GM19438 (cell line): ENCODE measurements around the gene IYD.

Experiments
- ATAC-seq: cut with Tn5 transposase; IDR thresholded peaks from one replicate; pipeline ENCODE4 v1.9.1; 2021; ENCODE audit warnings: low read depth; ENCODE audit not compliant: unreplicated experiment

The IYD gene

DNA sequence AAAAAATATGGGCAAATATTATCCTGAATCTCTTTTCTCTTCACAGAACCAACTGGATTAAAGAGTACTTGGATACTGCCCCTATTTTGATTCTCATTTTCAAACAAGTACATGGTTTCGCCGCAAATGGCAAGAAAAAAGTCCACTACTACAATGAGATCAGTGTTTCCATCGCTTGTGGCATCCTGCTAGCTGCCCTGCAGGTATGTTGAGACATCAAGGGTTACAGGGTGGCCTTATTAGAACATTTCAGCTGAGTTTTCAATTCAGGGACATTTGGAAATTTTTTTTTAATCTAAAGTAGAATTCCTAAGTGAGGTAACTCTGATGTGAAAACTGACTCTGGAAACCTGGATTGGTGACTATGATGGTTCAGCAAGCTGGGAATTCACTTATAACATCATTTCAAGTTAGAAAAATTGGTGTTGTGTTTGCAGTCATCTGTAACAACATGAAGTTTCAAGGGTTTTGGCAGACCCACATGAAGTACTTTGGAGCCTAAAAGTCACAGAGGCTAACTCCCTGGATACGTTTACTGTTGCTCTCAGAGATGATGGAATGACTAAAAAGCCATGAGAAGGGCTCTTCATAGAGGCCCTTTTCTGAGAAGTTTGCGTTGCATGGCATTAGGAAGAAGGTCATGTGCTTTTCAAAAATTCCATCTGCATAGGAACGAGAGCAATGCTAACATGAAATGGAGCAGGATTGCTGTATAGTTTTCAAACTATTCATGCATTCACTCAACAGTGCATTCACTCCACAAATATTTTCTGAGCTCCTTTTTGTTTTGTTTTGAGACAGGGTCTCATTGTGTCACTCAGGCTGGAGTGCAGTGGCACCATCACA is 25.5 kb downstream of the IYD start:
- no peak for ATAC-seq

DNA sequence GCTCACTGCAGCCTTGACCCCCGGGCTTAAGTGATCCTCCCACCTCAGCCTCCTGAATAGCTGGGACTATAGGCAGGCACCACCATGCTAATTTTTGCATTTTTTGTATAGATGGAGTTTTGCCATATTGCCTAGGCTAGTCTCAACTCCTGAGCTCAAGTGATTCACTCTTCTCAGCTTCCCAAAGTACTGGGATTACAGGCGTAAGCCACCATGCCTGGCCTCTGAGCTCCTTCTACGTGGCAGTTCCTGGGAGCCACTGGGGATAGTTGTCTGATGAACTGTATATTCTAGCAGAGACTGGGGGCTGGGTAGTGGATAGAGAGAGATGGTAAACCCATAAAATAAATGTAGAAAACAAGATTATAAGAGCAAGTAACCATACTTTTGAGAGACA is 26.1 kb downstream of the IYD start:
- ATAC-seq: no peak

DNA sequence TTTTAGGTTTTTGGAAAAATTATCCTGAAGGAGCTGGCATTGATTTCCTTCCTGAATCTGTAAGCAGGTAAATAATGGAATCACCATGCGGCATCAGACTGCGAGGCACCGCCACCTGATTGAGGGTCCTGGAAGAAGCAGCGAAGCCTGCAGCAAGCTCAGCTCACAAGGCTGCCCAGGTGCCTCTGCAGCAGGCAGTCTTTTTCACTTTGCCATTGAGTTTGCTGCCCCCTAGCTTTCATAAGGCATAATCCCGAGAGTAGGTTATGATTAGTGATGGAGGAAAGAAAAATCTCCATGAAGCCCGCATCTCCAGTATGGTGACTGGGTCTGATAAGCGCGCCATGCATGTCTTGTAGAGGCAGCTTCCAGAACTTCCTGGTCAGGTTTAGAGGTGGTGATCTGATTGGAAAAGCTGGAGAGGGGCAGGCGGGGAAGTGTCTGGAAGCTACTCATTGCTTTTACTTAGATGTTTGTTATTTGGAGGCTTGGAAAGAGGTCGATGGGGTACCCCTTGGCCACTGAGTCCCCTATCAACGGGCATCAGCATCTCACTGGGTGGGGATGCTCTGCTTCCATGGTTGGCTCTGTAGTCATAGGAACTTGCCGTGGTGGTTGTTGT is 26.7 kb downstream of the IYD start:
- peak; percentile 64 for ATAC-seq

DNA sequence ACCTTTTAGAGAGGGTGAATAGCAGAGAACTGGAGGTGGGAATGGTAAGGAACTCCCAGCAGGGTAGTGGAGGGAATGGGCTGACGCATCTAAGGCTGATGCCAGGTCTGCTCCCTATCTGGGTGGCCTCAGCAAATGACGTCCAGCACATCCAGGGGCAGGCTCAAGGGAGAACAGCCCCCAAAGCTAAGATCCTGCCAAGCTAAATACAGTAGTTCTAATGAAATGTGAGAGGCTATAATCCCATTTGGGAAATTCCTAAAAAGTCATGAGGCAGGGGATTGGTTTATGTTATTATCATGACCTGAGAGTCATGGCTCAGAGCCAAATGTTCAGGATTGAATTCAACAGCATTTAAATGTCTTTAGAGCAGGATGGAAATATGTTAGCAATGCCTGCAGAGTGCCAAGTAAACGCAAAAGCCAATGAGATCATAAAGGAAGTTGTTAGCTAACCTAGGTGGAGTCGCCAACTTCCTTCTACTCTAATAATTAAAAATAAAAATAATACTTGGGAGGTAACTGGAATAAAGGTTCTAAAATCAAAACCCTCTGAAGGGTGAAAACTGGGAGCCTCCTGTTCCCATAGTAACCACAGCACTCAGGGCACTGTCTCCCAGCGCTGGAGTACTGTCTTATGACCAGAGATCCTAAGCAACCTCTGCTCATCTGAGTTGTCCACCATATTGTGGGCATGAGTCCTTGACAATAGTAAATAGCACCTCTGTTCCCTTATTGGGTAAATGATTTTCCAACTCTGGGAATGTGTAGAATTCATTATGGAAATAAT is 34.8 kb downstream of the IYD start:
- ATAC-seq: no peak

DNA sequence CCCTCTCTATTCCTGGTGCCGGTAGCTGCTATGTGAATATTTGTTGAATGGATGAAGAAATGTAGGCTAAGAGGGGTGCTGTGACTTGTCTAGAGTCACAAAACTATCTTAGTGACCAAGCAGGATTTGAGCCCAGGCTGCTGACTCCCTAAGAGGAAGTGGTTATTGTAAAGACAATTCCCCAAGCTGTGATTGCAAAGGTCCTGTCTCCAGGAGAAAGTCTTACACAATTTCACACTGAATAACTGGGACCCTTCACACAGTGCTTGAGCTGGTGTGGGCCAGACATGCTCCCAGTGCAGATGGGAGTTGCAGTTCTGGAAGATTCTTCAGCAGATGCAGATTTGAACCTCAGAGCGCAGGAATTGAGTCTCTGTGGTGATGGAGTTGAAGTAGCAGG is 38.1 kb downstream of the IYD start:
- ATAC-seq: no peak

DNA sequence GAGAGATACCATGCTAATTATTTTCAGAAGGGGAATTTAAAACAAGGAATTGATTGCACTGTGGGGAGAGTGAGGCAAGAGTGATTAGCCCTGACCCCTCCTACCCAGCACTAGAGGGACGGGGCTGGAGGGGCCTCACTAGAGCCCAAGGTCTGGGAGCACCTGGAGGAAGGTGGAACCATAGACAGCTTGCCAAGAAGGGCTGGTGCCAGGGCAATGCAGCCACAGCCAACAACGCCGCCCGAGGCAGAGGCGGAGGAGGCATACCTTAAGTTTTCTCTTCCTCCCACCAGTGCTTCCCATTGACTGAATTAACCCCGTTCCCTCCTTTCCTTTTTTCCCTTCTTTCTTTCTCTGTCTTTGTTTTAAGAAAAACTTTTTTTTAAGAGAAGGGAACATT is 40.0 kb downstream of the IYD start:
- no peak for ATAC-seq

DNA sequence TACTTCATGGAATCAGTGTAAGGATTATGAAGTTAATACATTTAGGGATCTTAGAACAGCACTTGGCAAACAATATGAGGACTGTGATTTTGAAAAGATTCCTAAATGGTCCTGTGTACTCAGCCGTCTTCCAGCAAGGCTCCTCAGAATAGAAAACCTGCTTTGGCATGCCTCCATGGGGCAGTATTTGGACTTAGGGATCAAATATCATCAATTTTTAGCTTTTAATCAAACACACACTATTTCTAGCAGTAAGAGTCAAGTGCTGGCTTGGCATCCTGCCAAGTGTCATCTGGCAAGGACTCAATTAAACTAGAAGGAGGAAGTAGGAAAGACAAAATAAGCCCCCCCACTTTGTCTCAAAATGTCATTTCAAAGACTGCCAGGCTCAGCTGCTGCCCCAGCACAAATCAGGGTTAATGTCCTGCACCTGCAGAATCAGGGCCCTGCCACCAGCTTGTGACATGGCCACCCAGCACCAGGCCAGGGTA is 40.8 kb downstream of the IYD start:
- no peak for ATAC-seq

DNA sequence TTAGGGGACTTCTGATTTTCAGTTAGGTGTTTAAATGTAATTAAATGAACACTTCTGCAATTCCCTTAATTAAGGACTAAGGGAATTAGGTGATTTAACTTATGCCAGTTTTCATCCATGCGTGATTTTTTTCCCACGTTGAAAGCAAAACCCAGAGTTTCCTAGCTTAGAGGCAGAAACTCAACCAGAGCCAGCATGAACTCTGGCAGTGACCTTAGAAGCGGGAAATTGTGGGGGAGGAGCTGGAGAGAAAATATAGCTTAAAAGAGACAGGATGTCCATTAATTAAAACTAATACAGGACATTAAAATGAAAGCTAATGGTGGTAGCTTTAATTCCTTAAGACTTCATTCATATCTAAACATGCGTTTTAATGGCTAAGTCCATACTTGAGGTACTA is 41.6 kb downstream of the IYD start:
- no peak for ATAC-seq

DNA sequence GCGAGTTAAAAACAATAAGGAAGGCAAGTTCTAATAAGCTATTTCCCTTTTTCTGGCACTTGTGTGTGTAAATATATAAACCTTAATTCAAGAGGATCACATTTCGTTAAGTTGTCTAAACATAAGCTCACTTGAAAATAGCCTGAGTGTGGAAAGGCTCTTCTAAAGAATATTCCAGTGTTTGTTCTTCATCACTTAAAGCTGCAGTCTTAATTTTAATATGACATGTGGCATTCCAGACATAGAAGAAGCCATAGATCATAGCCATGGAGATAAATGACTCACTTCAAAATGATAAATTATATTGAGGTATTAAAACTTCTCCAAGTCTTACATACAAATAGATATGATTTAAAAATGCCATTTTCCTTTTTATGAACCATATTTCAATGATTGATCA is 42.1 kb downstream of the IYD start:
- no peak for ATAC-seq

DNA sequence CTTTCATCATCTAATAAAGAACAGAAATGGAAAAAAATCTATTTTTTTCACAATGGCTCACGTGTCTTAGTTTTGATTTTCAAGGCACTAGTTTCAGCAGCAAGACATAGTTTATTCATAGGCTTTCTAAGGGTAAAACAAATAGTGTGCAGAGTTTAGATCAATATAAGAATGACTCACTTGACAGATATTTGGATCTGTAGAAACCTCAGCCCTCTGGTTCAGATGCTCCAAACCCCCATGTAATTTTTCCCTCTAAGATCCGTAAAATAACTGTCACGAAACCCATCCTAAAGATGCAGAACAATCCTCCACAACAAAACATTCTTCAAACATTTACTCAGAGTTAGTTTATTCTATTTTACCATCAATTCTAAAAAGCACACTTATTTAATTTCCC is 43.4 kb downstream of the IYD start:
- no peak for ATAC-seq

DNA sequence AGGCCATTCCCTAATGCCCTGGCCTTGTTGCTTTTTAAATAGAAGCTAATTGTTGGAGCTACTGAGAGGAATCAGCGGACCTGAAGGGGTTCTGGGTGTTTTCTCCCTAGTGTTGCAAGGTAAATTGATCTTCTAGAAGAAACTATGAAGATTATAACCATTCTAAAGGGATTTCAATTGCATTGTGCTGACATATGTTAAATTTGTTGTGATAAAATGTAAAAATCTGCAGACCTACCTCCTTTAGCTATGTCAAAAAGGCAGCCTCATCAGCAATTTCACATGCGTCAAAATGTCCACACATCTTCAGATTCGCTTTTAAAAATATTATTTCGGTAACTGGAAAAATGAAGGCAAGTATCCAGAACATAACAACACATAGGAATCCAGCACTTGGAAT is 44.4 kb downstream of the IYD start:
- no peak for ATAC-seq

DNA sequence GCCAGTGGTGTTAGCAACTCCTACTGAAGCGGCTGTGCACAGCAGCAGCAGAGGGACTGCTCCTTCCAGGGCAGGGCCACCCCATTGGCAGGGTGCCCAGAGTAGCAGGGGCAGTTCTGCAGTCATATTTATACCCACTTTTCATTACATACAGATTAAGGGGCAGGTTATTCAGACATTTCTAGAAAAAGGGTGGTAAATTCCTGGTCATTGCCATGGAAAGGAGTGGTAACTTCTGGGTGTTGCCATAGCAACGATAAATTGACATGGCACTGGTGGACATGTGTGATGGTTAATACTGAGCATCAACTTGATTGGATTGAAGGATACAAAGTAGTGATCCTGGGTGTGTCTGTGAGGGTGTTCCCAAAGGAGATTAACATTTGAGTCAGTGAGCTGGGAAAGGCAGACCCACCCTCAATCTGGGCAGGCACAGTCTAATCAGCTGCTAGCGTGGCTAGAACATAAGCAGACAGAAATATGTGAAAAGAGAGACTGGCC is 45.0 kb downstream of the IYD start:
- ATAC-seq: no peak

DNA sequence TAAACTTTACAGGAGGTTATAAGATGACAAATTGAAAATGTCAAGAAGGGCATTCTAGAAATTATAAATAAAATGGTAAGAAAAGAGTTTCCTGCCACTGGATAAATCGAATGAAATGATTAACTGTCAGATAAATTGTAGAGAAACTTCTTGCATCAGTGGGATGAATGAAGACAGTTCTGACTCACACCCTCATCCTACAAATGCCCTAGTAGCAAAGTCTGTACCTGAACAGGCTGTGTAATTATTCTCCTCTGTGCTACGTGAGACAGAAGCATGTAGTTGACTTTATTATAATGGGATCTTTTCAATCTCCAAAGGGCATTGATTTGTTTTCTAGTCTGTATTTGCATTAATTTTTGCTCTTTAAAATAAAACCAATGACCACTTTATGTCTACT is 47.3 kb downstream of the IYD start:
- no peak for ATAC-seq

DNA sequence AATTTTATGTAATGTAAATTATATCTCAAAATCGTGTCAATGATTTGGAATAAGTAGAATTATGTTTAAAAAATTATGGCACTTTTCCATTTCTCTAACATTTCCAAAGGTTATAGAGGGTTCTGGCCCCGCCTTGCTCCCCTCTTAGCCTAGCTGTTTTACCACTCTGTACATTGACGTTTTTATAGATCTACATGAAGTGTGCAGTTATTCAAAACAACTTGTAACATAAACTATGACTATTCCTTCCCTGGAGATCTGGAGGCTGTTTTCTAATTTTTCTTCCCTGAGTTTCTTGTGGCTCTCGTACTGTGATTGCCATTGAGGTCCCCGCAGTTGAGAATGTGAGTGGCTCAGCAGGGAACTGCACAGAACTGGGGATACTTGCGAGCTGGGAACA is 48.4 kb downstream of the IYD start:
- no peak for ATAC-seq

DNA sequence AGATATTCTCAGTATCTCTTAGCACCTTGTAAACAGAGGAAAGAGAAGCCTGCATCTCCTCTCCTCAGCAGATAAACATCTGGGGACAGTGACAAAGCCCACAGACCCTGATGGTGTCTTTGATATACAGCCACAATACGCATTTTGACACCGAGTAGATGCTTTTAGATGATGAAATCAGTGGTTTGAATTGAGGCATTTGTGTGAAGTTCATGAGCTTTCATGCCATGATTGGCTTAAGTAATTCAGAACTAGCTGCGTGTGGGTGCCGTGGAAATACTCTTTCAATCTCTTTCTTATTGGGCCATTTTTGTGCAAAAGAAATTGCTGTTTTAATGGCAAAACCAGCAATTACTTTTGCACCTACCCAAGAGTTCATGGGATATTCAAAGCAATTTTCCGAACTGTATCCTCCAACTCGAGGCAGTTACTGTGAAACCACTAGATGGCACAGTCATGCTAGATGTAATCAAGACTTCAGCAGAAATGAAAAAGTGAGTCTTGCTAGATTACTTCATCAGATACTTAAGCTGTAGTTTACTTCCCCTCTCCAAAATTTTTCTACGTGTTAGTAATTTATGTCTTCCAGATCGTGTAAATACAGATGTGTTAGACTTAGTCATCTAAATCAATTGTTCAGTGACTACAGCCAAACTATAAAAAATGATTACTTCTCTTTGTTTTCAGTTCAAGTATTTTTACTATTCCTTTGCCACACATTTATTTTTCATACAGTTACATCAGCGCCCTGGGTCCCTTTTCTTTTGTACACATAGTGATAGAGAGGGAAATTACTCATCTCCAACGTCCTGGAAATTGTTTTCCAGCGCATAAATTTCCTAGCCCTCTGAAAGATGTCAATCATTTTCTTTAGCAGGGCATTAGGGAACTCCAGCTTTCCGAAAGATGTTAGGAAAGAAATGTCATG is 49.4 kb downstream of the IYD start:
- ATAC-seq: peak; percentile 82

DNA sequence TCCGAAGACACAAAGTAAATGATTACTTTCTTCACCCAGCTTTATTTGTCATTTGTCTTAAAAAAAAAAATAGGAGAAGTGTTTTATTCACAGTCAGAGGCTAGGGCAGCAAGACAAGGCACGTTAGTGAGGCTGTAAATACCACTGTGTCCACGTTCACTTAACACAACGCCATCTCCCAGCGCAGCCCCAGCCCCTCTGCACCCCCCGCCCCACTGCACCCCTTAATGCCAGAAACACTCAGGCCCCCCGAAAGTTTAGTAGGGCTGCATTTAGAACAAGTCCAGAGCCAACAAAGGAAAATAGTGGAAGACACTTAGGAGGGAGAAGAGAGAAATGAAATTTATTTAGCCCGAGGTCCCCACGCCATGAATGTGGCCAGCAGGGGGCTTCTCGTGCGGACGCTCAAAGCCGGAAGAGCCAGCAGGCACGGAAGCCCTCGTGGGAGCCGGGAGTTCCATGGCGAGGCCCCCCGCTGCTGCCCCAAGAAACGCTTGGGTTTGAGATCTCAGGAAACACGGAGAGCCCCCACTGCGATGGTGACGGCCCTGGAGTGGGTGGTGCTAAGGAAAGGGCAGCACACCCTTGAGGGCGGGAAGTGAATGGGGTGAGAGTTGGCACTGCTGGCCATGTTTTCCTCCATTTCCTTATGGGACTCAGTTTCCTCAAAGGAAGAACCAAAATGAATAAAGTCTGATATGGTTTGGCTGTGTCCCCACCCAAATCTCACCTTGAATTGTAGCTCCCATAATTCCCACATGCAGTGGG is 50.2 kb downstream of the IYD start:
- peak; percentile 27 for ATAC-seq

DNA sequence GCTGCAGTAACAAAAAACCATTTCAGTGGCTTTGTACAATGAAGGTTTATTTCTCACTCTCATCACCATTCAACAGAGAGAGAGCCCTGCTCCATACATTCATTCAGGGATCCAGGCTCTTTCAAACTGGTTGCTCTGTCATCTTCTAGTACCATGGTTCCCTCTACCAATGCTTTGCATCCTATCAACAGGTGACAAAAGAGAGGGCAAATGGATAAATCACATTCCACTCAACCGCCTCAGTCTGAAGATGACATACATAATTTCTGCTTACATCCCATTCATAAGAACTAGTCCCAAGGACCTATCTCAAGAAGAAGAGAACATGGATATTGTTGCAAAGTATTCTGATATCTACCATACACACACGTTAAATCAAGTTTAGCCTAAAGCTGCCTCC is 51.6 kb downstream of the IYD start:
- ATAC-seq: no peak

DNA sequence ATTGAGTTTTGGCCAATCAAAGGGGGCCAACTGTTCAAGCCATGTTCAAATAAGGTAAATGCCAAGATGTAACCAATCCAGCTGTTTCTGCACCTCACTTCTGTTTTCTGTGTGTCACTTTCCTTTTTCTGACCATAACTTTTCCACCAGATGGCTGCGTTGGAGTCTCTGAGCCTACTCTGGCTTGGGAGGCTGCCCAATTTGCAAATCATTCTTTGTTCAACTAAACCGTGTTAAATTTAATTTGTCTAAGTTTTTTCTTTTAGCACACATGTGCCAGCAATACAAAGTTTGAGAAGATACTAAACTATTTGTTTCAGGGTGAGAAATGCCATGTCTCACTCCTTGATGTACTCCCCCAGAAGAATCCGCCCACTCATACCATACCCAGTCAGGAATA is 52.1 kb downstream of the IYD start:
- no peak for ATAC-seq

DNA sequence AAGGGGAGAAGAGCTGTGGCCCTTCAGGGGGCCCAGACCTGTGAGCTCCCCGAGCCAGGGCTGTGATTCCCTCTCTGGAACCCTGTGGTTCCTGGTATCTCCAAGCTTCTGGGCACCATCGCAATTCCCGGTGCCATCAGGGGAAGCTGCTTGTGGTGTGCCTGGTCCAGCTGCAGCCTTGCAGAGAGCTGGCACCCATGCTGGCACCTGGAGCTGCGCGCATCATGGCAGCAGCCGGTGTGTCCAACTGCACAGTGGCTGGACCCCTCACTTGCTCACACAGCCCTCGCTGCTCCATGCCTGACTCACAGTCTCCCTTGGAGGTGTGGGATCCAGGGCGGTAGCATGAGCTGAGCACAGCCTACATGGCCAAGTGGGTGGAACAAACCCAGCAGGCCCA is 56.7 kb downstream of the IYD start:
- no peak for ATAC-seq
